SH-SY5Y (cell line): ENCODE data around the gene AXDND1.

Source experiments
- GATA2 ChIP-seq: IDR thresholded peaks from 2 replicates; pipeline ENCODE4 v1.6.1; 2011; ENCODE audit warnings: mild to moderate bottlenecking, low read depth, low read length
- GATA3 ChIP-seq: IDR thresholded peaks from 2 replicates; pipeline ENCODE4 v1.6.1; 2011; ENCODE audit warnings: low read depth, mild to moderate bottlenecking, low read length, moderate library complexity

Gene AXDND1

DNA sequence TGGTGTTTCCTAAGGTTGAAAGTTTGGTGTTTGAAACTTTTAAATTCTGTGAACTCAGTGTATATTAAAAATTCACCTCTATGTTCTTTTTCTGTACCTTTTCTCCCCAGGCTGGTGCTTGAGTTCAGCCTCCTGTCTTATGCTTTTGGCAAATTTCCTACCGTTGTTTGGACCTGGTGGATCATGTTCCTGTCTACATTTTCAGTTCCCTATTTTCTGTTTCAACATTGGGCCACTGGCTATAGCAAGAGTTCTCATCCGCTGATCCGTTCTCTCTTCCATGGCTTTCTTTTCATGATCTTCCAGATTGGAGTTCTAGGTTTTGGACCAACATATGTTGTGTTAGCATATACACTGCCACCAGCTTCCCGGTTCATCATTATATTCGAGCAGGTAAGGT lies 24.9 kb upstream of the AXDND1 start:
- TF ChIP-seq GATA2 (no peak), GATA3 (no peak)

GRCh38 chr1:179341943-179342547 lies 23.7 kb upstream of the AXDND1 start:
- TF ChIP-seq GATA2 = no peak
- no peak for TF ChIP-seq GATA3

GRCh38 chr1:179342740-179343404 lies 22.9 kb upstream of the AXDND1 start:
- TF ChIP-seq GATA2 (no peak), GATA3 (no peak)

DNA sequence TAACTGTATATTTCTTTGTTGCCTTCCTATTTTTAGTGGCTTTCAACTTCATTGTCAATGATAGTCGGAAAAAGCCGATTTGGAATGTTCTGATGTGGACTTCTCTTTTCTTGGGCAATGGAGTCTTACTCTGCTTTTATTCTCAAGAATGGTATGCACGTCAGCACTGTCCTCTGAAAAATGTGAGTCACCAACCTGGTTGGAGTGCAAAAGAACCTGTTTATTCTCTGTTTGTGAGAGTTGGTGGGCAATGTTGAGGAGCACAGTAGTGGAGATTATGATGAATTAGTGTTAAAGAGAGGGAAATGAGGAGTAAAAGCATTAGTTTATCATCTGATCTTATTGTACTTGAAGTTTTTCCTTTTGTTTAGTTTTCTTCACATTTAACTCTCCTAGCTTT lies 14.5 kb upstream of the AXDND1 start:
- no peak for TF ChIP-seq GATA3
- no peak for TF ChIP-seq GATA2

- TF ChIP-seq GATA3 (no peak), GATA2 (no peak)
Measured at GRCh38 chr1:179352236-179352635, 13.5 kb upstream of the AXDND1 start.

GRCh38 chr1:179353546-179353945 lies 12.2 kb upstream of the AXDND1 start:
- TF ChIP-seq GATA3 (no peak), GATA2 (no peak)

GRCh38 chr1:179366093-179366800 lies 476 bp downstream of the AXDND1 start:
- TF ChIP-seq GATA3 (no peak), GATA2 (no peak)

- TF ChIP-seq GATA3 (no peak), GATA2 (no peak)
Measured at GRCh38 chr1:179369751-179370341, 4.1 kb downstream of the AXDND1 start.

GRCh38 chr1:179372160-179372559 lies 6.4 kb downstream of the AXDND1 start:
- TF ChIP-seq GATA2 (no peak), GATA3 (no peak)

DNA sequence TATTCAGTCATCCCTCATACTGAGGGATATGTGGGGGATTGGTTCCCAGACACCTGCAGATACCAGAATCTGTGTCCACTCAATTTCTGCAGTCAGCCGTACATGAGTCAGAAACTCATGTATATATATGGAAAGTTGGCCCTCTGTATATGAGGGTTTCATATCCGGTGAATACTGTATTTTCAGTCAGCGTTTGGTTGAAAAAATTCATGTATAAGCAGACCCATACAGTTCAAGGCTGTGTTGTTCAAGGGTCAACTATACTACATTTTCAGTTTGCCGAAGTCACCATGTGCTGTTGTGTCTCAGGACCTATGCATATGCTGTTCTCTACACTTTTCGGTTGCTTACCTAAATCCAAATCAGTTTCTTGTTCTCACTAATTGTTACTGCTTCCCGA lies 10.5 kb downstream of the AXDND1 start:
- TF ChIP-seq GATA3 = no peak
- no peak for TF ChIP-seq GATA2

DNA sequence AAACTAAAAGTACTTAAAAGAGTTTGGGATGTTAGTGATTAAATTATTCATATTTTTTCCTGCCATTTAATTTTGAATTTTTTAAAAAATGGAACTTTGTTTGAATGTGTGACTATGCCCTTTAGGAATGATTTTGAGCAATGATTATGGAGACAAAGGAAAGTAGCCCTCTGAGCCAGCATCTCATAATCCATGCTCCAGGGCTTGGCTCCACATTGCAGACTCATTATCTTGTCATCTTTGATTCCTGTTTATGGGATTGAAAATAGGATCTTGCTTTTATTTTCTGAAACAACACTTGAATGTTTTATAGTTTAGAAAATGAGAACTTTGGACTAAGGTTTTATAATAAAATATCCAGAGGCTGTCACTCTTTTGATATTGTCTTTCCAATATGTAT lies 14.5 kb downstream of the AXDND1 start:
- TF ChIP-seq GATA3 (peak; percentile 54), GATA2 (peak; percentile 51; the same call in 1 of the 2 replicates)

GRCh38 chr1:179384027-179384426 lies 18.3 kb downstream of the AXDND1 start:
- TF ChIP-seq GATA3 = no peak
- TF ChIP-seq GATA2 = no peak

GRCh38 chr1:179385510-179385909 lies 19.7 kb downstream of the AXDND1 start:
- TF ChIP-seq GATA3 (no peak), GATA2 (no peak)

DNA sequence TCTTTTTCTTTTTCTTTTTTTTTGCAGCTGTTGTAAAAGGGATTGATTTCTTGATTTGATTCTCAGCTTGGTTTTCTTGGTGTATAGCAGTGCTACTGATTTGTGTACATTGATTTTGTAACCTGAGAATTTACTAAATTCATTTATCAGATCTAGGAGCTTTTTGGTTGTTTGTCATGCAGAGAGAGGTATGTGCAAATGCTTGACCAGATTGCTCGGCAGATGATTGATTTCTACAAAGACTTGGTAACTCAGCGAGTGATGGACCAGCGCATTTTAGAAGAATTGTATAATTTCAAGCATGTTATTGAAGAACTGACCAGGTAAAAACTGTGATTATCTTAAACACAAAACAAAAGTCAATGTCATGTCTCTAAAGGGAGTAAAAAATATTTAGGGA lies 27.9 kb downstream of the AXDND1 start:
- no peak for TF ChIP-seq GATA3
- TF ChIP-seq GATA2 = no peak
